GM13977 (cell line): ENCODE measurements around the gene SLC25A25.

Source experiments
- DNase-seq: peaks from one replicate; pipeline ENCODE4 v3.0.0; 2012; ENCODE audit warnings: low spot score
- in situ Hi-C: fragments of 300-500 bp; cut with MboI; formaldehyde crosslinking; loops from one replicate; pipeline ENCODE4 v1.12.0; 2022; ENCODE audit warnings: low sequenced_read_pairs, low pct_unique_long_range_greater_than_20kb, mixed read lengths, inconsistent platforms; ENCODE audit not compliant: unreplicated experiment
- TF ChIP-seq, protein P1 (sequence below): IDR thresholded peaks from 2 replicates; pipeline ENCODE4 v1.5.1; 2012; ENCODE audit warnings: mild to moderate bottlenecking, control low read depth; ENCODE audit not compliant: insufficient read depth; ENCODE audit errors: extremely low read depth, missing control alignments

The SLC25A25 gene

DNA sequence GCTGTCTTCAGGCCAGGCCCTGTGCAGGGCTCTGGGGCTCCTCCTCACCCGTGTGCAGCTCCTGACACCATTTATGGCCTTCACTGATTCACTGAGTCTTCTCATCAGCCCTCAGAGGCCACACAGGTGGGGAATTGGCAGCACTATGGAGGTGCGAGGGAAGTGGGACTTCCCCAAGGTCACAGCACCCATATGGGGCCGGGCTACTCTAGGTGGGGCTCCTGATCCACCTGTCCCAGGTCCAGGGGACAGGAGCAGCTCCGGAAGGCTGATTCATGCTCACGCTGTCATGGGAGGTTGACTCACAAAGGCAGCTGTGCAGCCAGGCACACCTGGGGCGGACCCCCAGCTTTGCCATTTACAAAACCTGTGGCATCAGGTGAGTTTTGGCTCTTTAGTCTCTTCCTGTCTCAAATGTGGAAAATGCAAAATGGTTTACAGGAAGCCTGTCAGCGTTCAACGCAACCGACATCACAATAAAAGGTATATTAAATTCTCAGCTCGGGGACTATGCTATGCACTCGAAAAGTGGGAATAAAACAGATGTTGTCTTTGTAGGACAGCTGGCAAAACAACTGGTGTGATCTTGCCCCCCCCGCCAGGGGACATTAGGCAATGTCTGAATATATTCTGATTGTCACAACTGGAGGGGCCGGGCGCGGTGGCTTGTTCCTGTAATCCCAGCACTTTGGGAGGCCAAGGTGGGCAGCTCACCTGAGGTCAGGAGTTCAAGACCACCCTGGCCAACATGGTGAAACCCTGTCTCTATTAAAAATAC lies 15.9 kb upstream of the SLC25A25 start:
- DNase-seq, result no peak
- in situ Hi-C loops, result no loop called here

DNA sequence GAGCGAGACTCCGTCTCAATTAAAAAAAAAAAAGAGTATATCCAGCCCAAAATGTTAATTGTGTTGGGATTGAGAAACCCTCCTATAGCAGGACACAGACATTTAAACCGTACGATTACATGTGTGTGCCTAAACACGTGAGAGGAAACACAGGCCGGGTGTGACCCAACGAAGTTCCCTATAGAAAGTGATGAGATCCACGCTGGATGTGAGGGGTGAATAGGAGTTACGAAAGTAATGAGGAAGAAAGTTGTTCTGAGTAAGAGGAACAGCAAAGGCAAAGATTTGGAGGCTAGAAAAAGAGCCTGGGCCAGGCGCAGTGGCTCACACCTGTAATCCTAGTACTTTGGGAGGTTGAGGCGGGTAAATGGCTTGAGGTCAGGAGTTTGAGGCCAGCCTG lies 14.5 kb upstream of the SLC25A25 start:
- TF ChIP-seq, protein P1, sequence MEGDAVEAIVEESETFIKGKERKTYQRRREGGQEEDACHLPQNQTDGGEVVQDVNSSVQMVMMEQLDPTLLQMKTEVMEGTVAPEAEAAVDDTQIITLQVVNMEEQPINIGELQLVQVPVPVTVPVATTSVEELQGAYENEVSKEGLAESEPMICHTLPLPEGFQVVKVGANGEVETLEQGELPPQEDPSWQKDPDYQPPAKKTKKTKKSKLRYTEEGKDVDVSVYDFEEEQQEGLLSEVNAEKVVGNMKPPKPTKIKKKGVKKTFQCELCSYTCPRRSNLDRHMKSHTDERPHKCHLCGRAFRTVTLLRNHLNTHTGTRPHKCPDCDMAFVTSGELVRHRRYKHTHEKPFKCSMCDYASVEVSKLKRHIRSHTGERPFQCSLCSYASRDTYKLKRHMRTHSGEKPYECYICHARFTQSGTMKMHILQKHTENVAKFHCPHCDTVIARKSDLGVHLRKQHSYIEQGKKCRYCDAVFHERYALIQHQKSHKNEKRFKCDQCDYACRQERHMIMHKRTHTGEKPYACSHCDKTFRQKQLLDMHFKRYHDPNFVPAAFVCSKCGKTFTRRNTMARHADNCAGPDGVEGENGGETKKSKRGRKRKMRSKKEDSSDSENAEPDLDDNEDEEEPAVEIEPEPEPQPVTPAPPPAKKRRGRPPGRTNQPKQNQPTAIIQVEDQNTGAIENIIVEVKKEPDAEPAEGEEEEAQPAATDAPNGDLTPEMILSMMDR, result no peak
- in situ Hi-C loops, result no loop called here
- no peak for DNase-seq

More for the DNA sequence above, 15.9 kb upstream of the SLC25A25 start:
- TF ChIP-seq, protein P1, result no peak

DNA sequence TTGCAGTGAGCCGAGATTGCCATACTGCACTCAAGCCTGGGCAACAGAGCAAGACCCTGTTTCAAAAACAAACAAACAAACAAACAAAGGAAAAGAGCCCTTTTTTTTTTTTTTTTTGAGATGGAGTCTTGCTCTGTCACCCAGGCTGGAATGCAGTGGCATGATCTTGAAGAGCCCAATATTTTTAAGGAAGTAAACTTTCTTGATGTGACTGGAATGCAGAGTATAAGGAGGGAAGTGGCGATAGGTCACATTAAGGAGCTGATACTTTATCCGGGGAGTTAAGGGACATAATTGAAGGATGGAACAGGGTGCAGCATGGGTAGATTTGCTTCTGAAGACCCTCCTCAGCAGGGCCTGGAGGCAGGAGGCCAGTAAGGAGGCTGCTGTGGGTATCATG lies 13.9 kb upstream of the SLC25A25 start:
- in situ Hi-C loops, result no loop called here
- TF ChIP-seq, protein P1, result no peak
- DNase-seq, result peak; percentile 5

DNA sequence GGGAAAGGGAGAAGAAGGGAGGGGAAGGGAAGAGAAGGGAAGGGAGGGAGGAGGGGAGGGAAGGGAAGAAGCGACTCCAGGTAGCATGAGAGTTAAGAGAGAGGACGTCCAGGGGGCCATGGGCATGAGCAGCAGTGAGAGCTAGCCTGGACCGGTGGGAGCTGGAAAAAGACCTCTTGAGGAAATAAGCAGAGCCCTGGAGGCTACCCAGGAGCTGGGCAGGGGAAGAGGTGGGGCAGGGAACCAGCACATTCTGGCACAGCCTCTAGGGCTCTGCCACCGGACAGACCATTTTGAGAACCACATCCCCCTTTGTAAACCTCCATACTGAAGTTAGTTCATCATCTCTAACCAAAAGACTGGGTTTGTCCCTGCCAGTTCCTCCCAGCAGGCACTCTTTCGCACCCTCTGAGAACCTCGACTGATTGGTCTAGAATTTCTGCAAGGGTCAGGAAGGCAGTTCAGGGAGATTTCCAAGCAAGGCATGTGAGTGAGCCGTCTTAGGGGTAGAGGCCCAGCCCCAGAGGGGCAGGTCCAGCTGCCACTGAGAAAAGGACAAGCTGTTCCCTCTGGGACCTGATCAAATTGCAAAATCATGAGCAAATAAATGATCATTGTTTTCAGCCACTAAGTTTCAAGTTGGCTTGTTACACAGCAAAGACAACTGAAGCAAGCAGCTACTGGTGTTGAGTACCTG lies 12.5 kb upstream of the SLC25A25 start:
- TF ChIP-seq, protein P1, result no peak
- in situ Hi-C loops, result no loop called here
- DNase-seq, result peak; percentile 13

DNA sequence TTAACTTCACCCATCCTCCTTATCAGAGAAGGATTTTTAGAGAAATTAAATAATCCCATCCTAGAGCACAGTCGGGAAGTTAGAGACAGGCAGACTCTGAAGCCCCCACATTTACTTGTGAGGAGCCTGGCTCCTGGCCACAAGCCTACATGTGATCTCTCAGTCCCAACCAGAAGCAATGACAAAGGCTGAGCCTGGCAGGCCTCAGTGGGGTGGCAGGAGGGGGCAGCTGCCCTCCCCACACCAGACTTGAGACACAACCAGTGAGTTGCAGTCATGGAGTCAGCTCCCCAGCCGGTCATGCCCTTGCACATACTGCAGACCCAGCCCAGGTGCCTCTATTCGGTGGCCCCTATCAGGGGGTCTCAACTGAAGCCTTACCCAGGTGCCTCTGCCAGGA lies 11.9 kb upstream of the SLC25A25 start:
- in situ Hi-C loops, result no loop called here
- TF ChIP-seq, protein P1, result no peak
- no peak for DNase-seq

DNA sequence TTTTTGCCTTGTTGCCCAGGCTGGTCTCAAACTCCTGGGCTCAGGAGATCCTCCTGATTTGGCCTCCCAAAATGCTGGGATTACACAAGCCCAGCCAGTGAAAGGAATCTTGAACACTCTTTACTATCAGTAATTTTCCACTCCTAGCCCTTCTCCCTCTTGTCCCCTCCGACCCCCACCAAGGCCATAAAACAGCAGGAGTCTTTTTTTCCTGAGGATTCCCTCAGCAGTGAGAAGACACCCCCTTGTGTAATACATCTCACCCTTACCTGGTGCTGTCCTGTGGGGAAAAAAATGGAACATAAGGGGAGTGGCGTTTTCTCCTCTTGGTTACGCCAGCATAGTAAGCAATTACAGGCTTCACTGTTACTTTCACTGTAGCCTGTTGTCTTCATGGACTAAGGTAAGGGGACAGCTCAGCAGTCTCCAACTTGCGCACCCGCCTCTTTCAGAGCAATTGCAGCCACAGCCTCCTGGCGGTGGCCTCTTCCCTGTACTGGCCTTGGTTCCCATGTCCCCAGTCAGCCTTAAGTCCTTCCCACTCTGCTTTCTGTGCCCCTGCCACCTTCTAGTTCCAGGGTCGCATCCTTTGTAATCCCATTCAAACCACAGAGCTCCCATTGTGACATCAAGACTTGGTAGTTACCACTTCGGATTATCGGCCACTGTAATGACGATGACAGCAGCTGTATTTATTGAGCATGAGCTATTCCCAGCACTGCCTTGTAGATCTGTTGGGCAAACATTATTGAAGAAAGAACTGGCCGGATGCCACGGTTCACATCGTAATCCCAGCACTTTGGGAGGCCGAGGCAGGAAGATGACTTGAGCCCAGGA lies 10.9 kb upstream of the SLC25A25 start:
- in situ Hi-C loops, result no loop called here
- TF ChIP-seq, protein P1, result no peak
- no peak for DNase-seq
